Skeletal muscle cell (primary cell): Measurements from ENCODE around the gene KLKB1.
A peak's percentile ranks its signal among the peaks of the same experiment; 100 is the strongest.
"Not testable (repeated sequence)": the region's sequence is repeated elsewhere in the genome, so short reads cannot be mapped to it uniquely, and the experiment has no call there.

Experiments used
- DNase-seq: peaks from one replicate; pipeline ENCODE4 v3.0.0-alpha.2; 2010; ENCODE audit warnings: low read depth
- H3K4me3 ChIP-seq: 2 replicates; pipeline ENCODE4 v1.5.1; 2011; ENCODE audit warnings: low read depth, mild to moderate bottlenecking, control low read depth, low read length, moderate library complexity

The KLKB1 gene

DNA sequence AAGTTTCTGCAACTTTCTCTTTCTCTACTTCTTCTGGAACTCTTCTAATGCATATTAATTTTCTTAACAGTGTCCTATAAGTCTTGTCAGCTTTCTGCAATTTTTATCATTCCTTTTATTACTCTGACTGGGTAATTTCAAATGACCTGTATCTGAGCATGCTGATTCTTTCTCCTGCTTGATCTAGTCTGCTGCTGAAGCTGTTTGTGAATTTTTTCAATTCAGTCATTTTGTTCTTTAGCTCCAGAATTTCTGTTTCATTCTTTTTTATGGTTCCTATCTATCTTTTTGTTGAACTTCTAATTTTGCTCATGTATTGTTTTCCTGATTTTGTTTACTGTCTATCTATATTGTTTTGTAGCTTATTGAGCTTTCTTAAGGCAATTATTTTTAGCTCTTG, 1.5 kb upstream of the KLKB1 start:
- no peak for DNase-seq
- no peak overlapping the region for H3K4me3 ChIP-seq

DNA sequence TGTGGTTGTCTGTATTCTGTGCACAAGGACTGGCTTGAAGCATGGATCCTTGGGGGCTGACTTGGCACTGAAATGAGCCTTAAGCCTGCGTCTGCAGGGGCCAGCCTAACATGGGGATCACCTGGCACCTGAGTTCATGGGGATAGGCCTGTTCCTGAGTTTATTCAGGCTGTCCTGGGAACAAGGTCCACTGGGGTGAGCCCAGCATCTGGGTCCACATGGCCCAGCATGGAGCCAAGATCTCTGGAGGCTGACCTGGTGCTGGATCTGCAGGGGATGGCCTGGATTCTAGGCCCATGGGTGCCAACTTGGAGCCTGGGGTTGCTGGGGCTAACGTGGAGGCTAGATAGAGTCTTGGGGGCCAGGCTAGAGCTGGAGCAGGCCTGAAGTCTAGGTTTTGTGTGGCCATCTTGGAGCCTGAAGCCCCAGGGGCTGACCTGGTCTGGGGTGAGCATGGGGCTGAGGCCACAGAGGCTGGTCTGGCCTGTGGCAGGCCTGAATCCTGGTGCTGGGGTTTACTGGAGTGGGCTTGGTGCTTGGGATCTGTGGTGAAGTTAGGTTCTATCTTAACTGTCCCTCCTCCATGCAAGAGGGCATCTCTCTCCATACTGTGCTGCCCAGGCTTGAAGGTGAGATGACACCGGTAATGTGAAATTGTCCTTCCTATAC, 652 bp upstream of the KLKB1 start:
- no peak overlapping the region for H3K4me3 ChIP-seq
- DNase-seq: no peak

GRCh38 chr4:186227744-186228513, 622 bp downstream of the KLKB1 start:
- H3K4me3 ChIP-seq: no peak overlapping the region
- no peak for DNase-seq

DNA sequence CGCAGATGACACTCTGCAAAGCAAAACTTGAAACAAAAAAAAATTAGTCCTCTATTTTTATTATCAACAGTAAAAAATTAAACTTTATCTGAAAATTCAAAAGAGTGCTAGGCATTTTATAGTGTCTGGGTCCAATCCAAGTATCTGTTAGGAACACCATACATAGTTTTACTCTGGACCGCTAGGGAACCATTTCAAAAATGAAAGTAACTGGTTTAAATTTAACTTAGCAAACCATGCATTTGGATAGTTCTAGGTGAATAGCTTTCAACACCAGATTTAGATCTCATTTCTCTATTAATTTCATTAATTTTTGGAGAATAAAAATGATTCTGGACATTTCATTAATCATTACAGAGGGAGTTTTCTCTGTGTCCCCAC, 1.2 kb downstream of the KLKB1 start:
- no peak overlapping the region for H3K4me3 ChIP-seq
- no peak for DNase-seq

- DNase-seq: no peak
- no peak overlapping the region for H3K4me3 ChIP-seq
Measured at GRCh38 chr4:186234367-186234766, 7.1 kb downstream of the KLKB1 start.

DNA sequence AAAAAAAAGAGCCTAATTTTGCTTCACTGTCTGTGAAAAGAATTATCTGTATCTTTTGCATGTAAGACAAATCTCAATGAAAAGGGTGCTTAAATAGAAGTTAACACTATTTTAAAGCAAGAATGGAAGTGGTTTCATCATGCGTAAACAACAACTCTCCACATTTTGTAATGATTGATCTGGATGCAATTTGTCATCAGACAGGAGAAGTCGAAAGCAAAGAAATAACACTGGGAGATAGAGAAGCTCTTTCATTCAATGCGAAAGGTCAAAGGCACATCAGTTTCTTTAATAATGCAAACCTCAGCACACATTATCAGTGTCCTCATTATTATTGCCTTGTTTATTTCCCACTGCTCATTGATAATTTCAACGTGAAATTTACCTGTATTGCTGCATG, 8.8 kb downstream of the KLKB1 start:
- H3K4me3 ChIP-seq: no peak overlapping the region
- no peak for DNase-seq

DNA sequence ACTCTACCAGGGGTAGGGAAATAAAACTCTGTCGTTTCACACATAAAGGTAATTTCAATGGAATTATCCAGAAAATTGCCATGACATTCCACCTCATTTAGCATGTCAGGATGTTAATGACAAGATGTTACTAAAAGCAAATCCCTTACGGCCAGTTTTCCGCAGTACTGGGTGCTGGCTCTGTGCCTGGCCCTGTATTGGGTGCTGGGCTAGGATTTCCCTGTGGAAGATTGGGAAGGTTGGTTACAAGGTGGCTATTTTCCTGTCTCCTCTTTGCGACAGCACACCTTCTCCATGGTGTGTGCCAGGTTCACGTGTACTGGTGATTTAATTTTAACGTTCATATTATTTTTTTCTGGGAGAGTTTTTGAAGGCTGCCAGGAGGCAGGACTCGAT, 13.1 kb downstream of the KLKB1 start:
- no peak for DNase-seq
- H3K4me3 ChIP-seq: no peak overlapping the region

DNA sequence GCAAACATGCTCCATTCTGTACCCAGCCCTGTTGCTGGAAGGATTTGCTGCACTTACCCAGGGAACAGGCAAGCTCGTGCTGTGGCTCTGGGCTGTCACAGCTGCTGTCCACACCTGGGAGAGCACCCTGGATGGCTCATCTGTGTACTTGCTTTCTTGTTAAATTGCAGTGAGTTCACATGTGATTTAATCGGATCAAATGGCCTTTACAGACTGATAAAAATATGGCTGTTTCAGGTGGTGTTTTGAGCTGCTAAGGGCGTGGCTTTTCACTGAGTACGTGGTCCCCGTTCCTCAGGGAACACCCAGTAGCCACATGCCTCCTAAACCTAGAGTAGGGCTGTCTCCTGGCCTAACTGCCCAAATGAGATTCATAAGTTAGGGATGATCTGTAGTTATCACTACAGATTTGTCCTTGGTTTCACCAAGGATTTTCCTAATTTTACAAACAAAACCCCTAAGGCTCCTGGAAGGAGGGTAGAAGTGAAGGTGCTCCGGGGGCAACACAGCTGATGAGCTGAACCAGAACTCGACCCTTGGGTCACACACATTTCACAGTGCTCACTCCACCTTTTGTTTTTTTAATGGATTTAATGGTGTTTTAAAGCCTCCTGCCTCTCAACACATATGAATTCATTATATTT, 13.7 kb downstream of the KLKB1 start:
- no peak for DNase-seq
- H3K4me3 ChIP-seq: no peak overlapping the region

- H3K4me3 ChIP-seq: no peak overlapping the region
- DNase-seq: no peak
Measured at GRCh38 chr4:186241616-186242015, 14.3 kb downstream of the KLKB1 start.

GRCh38 chr4:186242031-186242430, 14.7 kb downstream of the KLKB1 start:
- H3K4me3 ChIP-seq, DNase-seq: not testable (repeated sequence)

DNA sequence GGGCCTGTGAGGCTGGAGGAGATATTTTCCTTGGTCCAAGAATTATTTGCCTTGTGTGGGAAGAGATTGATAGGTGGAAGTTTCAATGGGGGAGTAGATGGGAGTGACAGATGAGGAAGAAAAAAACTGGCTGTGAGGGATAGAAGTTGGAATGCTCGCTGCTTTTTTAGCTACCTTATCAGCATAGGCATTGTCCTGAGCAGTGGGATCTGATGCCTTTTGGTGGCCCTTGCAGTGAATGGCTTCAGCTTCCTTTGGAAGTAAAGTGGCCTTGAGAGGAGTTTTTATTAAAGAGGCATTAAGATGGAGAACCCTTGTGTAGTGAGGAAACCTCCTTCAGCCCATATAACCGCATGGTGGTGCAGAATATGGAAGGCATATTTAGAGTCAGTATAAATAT, 16.0 kb downstream of the KLKB1 start:
- DNase-seq: no peak
- no peak overlapping the region for H3K4me3 ChIP-seq

DNA sequence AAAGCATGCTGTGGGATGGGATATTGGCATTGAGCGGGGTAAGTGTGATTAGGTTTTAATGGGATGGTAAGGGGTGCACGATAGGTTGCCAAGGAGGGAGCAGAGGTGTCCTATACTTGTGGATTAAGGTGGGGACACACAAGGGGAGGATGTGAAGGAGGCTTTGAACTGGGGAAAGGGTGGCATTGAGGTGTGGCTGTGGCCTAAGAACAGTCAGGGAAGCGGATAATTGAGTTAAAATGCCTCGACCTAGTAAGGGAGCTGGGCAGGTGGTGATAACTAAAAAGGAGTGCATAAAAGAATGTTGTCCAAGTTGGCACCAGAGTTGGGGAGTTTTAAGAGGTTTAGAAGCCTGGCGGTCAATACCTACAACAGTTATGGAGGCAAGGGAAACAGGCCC, 17.5 kb downstream of the KLKB1 start:
- no peak for DNase-seq
- H3K4me3 ChIP-seq: no peak overlapping the region

- H3K4me3 ChIP-seq, DNase-seq: not testable (repeated sequence)
Measured at GRCh38 chr4:186247062-186247752, 19.9 kb downstream of the KLKB1 start.

- DNase-seq: no peak
- H3K4me3 ChIP-seq: no peak overlapping the region
Measured at GRCh38 chr4:186248643-186249042, 21.3 kb downstream of the KLKB1 start.

DNA sequence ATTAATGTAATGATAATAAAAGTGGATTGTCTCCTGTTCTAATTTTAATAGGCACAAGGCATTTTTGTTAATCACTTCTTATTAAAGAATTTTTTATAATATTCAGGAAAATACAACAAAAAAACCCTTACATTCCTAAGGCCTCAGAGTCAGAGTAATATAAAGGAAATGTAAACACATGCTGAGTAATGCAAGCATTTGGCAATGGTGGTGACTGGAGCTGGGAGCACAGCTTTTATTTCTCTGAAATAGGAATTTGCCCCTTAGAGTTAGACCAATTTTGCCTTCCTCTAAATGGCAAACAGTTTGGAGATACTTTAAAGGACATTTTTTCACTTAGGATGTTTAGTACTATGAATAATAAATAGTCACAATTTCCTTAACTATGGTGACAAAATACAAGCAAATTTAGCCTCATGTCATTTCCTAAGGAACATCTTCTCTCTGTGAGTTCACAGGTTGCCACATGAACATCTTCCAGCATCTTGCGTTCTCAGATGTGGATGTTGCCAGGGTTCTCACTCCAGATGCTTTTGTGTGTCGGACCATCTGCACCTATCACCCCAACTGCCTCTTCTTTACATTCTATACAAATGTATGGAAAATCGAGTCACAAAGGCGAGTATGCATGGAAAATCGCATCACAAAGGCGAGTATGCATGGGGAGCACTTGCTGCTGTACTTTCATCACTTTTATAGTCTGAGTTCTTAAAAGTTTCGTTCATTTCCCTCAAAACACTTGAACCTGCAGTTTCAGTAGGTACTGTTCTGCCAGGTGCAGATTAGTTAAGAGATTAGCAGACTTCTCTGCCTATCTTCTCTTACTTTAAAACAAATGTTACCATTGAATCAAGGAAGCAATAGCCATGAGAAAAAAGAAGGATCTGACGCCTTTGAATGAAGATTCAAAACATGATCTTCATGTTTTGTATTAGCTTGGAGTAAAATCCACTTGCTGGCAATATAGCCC, 22.8 kb downstream of the KLKB1 start:
- DNase-seq: peak; percentile 6
- no peak overlapping the region for H3K4me3 ChIP-seq

DNA sequence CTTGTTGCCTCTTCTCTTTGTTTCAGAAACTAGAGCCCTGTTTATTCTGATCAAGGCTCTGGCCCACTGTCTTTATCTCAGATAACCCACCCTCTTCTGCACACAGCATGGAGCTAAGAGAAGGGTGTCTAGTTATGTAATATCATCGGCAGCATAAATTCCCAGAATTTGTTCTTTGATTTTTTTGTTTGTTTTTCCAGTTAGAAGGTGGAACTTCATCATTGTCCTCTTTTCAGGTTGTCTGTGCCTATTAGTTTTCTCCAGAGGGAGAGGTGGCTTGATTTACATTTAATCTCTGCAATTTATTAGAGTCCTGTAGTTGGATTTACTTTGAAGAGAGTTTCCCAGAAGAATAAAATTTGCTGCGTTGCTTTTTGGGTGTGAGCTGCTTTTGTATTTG, 23.5 kb downstream of the KLKB1 start:
- no peak for DNase-seq

GRCh38 chr4:186255122-186255521, 27.8 kb downstream of the KLKB1 start:
- H3K4me3 ChIP-seq: no peak overlapping the region
- DNase-seq: no peak

More for the DNA sequence above, 23.5 kb downstream of the KLKB1 start:
- no peak overlapping the region for H3K4me3 ChIP-seq

- DNase-seq: no peak
- H3K4me3 ChIP-seq: no peak overlapping the region
Measured at GRCh38 chr4:186258216-186258811, 31.0 kb downstream of the KLKB1 start.

DNA sequence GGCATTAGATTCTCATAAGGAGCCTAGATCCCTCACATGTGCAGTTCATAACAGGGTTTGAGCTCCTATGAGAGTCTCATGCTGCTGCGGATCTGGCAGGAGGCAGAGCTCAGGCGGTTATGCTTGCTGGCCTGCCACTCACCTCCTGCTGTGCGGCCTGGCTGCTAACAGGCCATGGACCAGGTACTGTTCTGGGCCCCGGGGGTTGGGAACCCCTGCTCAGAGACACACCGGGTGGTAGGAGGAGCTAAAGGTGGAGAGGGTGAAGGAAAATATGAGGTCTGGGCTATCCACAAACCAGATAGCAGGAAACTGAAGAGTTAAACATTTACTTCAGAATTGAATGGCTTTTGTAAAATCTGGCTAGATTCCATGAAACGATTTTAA, 32.8 kb downstream of the KLKB1 start:
- DNase-seq: no peak
- H3K4me3 ChIP-seq: no peak overlapping the region
